HuH-7 (cell line): ENCODE data around the gene CTSD.

ENCODE experiments used
- DNase-seq: peaks from one replicate; pipeline ENCODE4 v3.0.0; 2011; ENCODE audit warnings: low spot score

The CTSD gene

DNA sequence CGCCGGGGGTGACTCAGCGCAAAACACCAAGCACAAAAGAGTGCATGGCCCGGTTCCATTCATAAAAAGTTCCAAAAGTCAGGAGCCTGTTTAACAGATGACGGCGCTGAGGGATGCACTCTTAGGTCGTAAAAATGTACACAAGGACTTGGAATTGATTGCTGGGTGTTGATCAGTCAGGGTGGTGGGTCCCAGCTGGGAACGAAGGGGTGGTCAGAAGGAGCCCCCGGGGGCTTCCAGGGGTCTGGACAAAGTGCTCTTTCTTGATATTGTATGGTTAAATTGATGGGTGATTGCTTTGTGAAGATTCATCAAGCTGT is 34.1 kb downstream of the CTSD start:
- DNase-seq: no peak

DNA sequence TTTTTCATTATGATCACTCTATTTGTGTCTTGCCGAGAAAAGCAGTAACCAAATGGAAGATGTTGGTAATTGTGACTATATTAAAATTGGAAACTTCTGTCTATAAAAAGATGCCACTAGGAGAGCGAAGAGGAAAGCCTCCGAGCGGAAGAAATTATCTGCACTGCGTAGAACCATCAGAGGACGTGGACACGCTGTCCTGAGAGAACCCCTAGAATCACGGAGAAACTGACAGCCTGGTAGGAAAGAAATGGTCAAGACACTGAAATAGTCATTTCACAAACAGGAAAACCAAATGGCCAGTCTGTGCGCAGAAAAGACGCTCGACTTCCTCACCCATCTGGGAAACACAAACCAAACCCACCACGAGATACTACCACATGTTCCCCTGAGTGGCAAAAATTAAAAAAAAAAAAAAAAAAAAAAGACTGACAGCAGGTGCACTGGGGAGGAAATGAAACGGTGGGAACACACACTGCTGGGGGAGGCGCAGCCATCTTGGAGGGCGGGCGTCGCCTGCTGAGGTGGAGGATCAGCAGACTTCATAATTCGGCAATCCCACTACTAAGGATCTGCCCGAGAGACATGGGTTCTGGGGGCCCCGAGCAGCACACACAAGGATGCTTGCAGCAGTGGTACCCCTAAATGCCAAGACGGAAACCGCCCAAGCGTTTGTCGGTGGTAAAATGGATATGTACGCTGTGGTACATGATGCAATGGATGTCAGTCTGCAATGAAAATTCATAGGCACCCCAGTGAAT is 34.6 kb downstream of the CTSD start:
- DNase-seq: no peak

DNA sequence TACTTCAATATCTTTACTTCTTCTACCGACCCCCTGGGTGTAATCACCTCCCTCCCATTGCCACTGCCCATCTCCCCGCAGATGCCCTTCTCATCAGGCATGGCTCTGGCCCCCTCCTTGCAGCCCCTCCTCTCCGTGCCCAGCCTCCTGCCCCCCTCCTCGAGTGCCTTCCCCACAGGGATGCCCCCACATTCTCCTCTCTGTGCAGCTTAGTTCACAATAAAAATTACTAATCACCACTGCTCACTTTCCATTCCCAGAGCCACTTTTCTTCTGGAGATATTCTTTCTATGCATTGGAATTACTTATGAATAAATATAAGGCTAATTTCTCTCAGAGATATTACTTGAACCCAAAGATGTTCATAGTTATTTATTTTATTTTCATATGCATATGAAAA is 35.4 kb downstream of the CTSD start:
- DNase-seq: no peak

DNA sequence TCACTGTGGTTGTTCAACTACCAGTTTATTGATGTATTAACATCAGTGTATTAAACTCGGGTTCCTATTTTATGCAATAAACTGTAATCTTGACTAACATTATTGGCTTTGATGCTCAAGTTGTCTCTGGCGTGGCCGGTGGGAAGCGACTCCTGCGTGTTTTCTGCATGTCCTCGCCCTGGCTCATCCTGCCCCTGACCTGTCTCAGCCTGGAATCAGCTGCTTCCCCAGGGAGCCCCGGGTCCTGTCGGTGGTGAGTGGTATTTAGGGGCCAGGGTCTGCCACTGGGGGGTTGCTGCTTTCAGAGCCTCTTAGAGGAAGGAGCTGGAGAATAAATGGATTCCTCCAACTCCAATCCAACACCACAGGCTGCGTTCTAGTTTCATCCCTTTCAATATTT is 35.9 kb downstream of the CTSD start:
- no peak for DNase-seq

DNA sequence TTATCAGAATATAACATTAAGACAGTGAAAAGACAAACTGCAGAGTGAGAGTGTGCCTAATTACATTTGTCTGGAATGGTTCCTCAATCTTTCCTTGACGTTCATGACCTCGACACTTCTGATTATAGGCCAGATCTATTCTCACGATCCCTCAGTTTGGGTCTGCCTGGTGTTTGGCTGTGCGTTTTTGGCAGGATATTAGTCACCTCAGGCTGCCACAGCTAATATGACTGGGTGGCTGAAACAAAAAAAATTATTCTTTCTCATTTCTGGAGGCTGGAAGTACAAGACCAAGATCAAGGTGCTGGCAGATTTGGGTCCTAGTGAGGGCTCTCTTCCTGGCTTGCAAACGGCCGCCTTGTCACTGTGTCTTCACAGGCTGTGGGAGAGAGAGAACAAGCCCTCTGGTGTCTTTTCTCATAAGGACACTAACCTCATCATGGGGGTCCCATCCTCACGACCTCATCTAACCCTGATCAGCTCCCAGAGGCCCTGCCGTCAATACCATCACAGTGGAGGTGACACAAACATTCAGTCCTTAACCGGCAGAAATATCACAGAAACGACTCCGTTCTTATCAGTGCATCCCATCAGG is 36.5 kb downstream of the CTSD start:
- no peak for DNase-seq

DNA sequence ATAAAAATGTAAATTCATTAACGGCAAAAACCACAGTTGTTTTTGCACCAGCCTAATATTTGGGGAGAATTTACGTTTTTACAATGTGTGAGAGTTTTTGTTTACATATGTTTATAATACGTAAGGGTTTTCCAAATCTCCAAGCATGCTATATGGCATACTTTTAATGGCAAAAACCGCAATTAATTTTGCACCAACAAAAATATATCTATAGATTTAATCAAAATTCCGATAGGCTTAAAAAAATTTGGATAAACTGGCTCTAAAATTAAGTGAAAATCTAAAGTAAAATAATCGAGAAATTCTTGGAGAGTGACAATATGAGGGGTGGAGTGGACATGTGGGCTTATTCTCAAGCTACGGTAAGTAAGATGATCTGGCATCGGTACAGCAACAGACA is 43.9 kb downstream of the CTSD start:
- DNase-seq: no peak

DNA sequence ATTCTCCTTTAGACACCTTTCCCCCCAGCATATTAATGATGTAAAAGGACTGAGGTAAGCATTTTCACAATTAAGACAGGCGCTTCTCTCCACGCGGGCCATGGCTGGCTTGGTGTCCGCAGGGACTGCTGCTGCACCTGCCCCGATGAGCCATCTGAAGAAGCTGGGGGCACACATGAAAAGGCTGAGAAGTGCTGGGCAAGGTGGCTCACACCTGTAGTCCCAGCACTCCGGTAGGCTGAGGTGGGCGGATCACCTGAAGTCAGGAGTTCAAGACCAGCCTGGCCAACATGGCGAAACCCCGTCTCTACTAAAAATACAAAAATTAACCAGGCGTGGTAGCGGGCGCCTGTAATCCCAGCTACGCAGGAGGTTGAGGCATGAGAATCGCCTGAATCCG is 45.4 kb downstream of the CTSD start:
- DNase-seq: no peak

DNA sequence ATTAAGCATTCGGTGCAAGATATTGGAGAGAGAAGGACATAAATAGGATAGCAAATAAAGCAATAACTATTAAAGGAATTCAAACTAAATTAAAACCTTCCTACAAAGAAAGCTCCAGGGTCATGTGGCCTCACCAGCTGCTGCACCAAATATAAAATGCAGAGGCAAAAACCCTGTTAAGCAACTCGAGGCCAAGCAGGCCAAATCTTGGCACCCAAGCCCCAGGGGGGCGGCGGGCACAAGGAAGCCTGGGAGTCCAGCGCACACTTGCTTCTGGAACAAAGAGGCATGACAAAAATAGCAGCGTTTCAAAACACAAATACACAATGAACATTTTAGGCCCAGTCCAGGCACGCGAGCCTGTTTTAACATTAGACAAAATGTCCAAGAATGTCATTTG is 46.0 kb downstream of the CTSD start:
- DNase-seq: no peak

DNA sequence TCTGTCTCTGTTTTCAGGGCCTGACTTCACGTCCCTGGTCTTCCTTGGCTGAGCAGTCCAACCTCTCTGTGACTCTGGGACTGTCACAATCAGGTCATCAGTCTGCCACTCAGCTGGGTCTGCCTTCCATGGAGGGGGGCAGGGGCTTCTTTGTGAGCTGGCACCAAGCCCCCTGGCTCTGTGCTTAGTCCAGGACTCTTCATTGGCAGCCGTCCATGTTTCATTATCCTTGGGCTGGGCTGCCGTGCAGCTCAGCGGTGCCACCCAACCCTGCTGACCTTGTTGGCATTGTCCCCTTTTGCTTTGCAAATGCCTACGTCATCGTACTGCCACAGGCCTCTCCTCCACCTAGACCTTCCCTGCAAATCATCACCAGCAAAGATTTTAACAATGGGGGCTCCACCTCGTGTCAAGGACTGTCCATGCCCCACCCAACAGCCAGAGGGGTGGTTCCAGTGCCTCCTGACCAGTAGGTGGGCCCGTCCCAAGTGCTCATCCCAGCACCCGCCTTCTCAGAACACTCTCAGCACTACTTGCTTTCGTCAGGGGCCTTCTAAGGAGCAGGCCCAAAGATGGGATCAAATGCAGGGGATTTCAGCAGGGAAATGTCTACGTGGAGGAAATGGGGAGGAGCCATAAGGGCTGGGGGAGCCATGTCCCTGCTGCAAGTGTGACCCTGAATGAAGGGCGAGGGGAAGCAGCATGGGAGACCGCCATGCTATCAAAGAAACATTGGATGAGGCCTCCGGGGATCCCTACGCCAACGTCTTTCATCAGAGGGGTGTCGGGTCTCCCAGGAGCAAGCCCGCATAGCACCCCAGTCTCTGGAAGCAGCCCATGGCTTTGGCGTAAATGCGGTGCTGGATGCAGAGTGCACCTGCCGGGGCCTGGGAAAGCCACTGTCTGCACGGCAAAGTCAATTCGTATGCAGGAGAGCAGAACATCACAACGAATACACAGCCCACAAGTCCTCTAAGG is 48.5 kb downstream of the CTSD start:
- DNase-seq: no peak

DNA sequence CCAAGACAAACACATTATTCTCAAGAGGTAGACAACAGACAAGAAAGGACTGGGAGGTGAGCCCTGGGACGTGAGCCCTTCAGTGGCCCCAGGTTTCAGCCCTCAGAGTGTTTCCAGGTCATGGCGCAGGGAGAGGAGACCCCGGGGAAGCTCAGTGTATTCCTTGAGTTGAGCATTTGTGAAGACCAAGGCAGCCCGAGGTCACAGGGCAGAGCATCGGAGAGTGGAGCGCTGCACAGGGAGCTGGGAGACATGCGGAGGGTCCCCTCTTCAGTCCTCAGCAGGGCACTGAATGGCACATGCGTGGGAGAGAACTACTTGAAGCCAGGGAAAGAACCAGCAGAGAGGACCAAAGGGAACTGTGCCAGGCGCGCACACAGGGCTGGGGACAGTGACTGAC is 55.0 kb downstream of the CTSD start:
- DNase-seq: no peak

DNA sequence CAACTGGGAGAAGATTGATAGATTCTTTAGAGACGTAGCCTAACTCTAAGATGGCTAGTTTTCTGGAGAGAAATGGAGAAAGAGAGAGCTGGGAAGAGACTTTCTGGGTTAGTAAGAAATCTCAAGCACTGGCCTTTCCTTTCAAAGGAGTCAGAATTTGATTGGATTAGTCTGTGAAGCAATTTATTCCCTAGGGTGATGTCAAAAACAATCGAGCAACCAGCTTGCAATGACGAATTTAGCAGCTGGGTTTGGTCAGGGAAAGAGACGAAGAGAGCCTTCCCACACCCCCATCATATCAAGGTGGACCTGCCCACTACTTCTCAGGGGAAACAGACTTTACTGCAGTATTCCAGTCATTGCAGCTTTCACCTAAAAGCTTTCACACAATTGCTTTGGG is 56.0 kb downstream of the CTSD start:
- no peak for DNase-seq

DNA sequence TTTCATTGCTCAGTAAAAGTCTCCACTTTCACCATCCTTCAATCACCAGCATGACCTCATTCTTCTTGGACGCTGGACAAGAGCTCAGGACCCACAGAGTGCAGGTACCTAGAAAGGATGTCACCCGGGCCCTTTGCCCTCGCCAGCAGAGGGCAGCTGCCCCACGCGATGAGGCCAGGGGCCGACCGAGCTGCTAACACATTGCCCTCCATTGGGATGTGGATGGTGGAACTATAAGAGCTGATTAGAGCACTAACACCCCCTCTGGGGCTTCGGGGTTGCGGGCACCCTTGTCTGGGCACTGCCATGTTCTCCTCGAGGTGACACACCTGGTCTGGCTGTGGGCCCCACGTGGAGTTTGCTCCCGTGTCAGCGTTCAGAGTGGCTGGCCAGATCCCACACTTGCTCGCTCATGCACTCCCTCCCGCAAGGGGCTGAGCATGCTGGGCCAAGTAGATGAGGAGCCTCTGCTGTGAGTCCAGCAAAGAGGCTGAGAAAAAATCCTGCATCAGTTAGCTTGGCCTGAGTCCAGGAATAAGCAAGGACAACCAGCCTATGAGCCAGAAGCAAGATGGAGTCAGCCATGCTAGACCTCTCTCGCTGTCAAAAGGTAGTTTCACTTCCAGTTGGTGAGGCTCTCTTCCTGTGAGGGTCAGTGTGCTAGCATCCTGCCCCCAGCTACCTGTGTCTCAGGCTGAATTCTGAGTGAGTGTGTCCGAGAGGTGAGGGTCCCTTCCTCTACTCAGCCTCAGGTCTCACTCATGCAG is 56.9 kb downstream of the CTSD start:
- DNase-seq: no peak

DNA sequence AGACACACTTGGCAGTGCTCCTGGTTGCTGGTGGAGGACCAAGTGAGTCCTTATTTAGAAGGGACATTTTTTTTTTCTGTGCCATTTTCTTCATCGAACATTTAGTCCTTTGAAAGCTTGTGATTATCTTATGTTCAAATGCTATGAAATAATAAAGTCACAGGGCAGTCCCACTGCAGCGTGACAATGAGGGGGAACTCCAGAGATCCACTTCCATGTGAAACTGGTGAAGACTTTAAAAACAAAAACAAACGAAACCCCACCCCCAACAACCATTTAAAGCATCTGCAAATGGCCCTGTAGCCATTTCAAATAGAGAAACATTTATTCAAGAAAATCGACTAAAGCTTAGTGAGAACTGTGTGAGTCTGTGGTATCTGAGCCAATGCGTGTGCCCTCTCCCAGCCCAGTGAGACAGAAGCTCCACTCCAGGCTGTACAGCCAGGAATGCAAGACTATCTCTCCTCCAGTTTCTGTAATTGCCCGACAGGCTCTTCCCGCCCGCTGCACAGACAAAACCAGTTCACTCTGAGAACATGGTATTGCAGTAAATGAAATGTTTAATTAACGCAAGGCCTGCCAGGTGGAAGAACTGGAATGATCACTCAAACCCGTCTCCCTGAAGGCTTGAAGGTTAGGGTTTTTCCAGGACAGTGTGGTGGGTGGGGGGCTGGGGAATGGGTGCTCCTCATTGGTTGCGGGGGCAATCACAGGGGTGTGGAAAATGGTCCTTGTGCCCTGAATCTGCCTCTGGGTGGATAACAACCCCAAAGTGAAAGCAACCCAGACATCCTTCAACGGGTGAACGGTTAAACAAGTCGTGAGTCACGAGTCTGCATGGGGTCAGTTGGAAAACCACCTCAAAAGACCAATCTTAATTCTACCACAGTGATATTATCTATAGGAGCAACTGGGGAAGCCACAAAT is 58.3 kb downstream of the CTSD start:
- no peak for DNase-seq

DNA sequence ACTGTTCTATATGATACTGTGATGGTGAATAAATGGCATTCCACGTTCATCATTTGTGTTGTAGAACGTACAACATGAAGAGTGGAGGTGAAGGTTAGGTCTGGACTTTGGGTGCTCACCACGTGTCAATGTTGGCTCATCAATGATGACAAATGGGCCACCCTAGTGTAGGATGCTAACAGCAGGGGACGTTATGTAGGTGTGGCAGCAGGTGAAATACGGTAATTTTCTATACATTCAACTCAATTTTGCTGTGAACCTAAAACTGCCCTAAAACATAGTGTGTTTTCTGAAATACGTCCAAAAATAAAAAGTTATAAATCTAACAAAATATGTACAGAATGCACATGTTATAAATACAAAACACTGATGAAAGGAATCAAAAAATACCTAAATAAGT is 60.6 kb downstream of the CTSD start:
- DNase-seq: no peak
